Activated naive CD8-positive, alpha-beta T cell treated with anti-CD3 and anti-CD28 coated beads, Interleukin-2, amount 50 U/mL, for 24 hours (primary cell): ENCODE data around the gene DRC1.

Source experiments
- ATAC-seq: fragments of 150-1000 bp; cut with Tn5 transposase; one replicate; pipeline ENCODE4 v1.10.0; 2021
- DNase-seq: peaks from one replicate; pipeline ENCODE4 v3.0.0; 2021
- H3K27ac Mint-ChIP-seq: one replicate; pipeline ENCODE4 v1.8.0; 2021; ENCODE audit warnings: mild to moderate bottlenecking, mixed read lengths
- H3K27me3 Mint-ChIP-seq: one replicate; pipeline ENCODE4 v1.8.0; 2021; ENCODE audit warnings: mixed read lengths
- H3K36me3 Mint-ChIP-seq: one replicate; pipeline ENCODE4 v1.8.0; 2021; ENCODE audit warnings: low read depth, mixed read lengths
- H3K4me1 Mint-ChIP-seq: one replicate; pipeline ENCODE4 v1.8.0; 2021; ENCODE audit warnings: mixed read lengths
- H3K4me3 Mint-ChIP-seq: one replicate; pipeline ENCODE4 v1.8.0; 2021; ENCODE audit warnings: mild to moderate bottlenecking, moderate library complexity, mixed read lengths
- H3K9me3 Mint-ChIP-seq: one replicate; pipeline ENCODE4 v1.8.0; 2021; ENCODE audit warnings: mixed read lengths

The DRC1 gene

GRCh38 chr2:26470601-26471260 lies 69.0 kb downstream of the DRC1 start:
- DNase-seq (no peak), ATAC-seq (no peak)
- H3K36me3 Mint-ChIP-seq: no peaks in the 10 kb centered on the region
- H3K27ac Mint-ChIP-seq: no peak overlapping the region
- peaks cover 11% of the 10 kb centered on the region for H3K9me3 Mint-ChIP-seq
- H3K4me1 Mint-ChIP-seq: no peaks in the 10 kb centered on the region
- no peak overlapping the region for H3K4me3 Mint-ChIP-seq
- no peaks in the 10 kb centered on the region for H3K27me3 Mint-ChIP-seq

- DNase-seq: no peak
- no peaks in the 10 kb centered on the region for H3K36me3 Mint-ChIP-seq
- no peak overlapping the region for H3K27ac Mint-ChIP-seq
- ATAC-seq: no peak
- H3K27me3 Mint-ChIP-seq: no peaks in the 10 kb centered on the region
- H3K4me1 Mint-ChIP-seq: no peaks in the 10 kb centered on the region
- H3K9me3 Mint-ChIP-seq: peaks cover 11% of the 10 kb centered on the region
- H3K4me3 Mint-ChIP-seq: no peak overlapping the region
Measured at GRCh38 chr2:26471289-26471688, 69.6 kb downstream of the DRC1 start.

GRCh38 chr2:26471766-26472706 lies 70.3 kb downstream of the DRC1 start:
- Mint-ChIP-seq H3K27ac (no peak overlapping the region), H3K27me3 (no peaks in the 10 kb centered on the region), H3K9me3 (peaks cover 11% of the 10 kb centered on the region), H3K4me1 (no peaks in the 10 kb centered on the region), H3K36me3 (no peaks in the 10 kb centered on the region), H3K4me3 (no peak overlapping the region)
- ATAC-seq: no peak
- DNase-seq: no peak

- DNase-seq: no peak
- H3K9me3 Mint-ChIP-seq: peaks cover 11% of the 10 kb centered on the region
- ATAC-seq: no peak
- H3K36me3 Mint-ChIP-seq: no peaks in the 10 kb centered on the region
- no peak overlapping the region for H3K27ac Mint-ChIP-seq
- H3K4me1 Mint-ChIP-seq: peaks cover 3% of the 10 kb centered on the region
- no peak overlapping the region for H3K4me3 Mint-ChIP-seq
- H3K27me3 Mint-ChIP-seq: no peaks in the 10 kb centered on the region
Measured at GRCh38 chr2:26472821-26473655, 71.3 kb downstream of the DRC1 start.

GRCh38 chr2:26473796-26474195 lies 72.1 kb downstream of the DRC1 start:
- Mint-ChIP-seq H3K9me3 (peaks cover 11% of the 10 kb centered on the region), H3K4me1 (peaks cover 3% of the 10 kb centered on the region), H3K27ac (no peak overlapping the region), H3K27me3 (no peaks in the 10 kb centered on the region), H3K36me3 (no peaks in the 10 kb centered on the region), H3K4me3 (no peak overlapping the region)
- DNase-seq (no peak), ATAC-seq (no peak)

GRCh38 chr2:26474261-26474785 lies 72.6 kb downstream of the DRC1 start:
- DNase-seq (no peak), ATAC-seq (no peak)
- Mint-ChIP-seq H3K4me1 (peaks cover 3% of the 10 kb centered on the region), H3K4me3 (no peak overlapping the region), H3K36me3 (no peaks in the 10 kb centered on the region), H3K9me3 (peaks cover 9% of the 10 kb centered on the region), H3K27ac (no peak overlapping the region), H3K27me3 (no peaks in the 10 kb centered on the region)

- peaks cover 3% of the 10 kb centered on the region for H3K4me1 Mint-ChIP-seq
- no peak overlapping the region for H3K4me3 Mint-ChIP-seq
- H3K9me3 Mint-ChIP-seq: peaks cover 2% of the 10 kb centered on the region
- DNase-seq (no peak), ATAC-seq (no peak)
- no peak overlapping the region for H3K27ac Mint-ChIP-seq
- H3K36me3 Mint-ChIP-seq: no peaks in the 10 kb centered on the region
- no peaks in the 10 kb centered on the region for H3K27me3 Mint-ChIP-seq
Measured at GRCh38 chr2:26475037-26475436, 73.3 kb downstream of the DRC1 start.

GRCh38 chr2:26475832-26476501 lies 74.2 kb downstream of the DRC1 start:
- H3K4me1 Mint-ChIP-seq: peaks cover 3% of the 10 kb centered on the region
- DNase-seq: no peak
- H3K36me3 Mint-ChIP-seq: no peaks in the 10 kb centered on the region
- H3K4me3 Mint-ChIP-seq: no peak overlapping the region
- H3K9me3 Mint-ChIP-seq: no peaks in the 10 kb centered on the region
- H3K27me3 Mint-ChIP-seq: no peaks in the 10 kb centered on the region
- no peak overlapping the region for H3K27ac Mint-ChIP-seq
- ATAC-seq: no peak

- Mint-ChIP-seq H3K9me3 (no peaks in the 10 kb centered on the region), H3K27me3 (no peaks in the 10 kb centered on the region), H3K4me3 (peak overlapping the region; percentile 34), H3K36me3 (no peaks in the 10 kb centered on the region), H3K27ac (peak overlapping the region; percentile 60), H3K4me1 (peaks cover 3% of the 10 kb centered on the region)
- ATAC-seq: peak; percentile 66
- DNase-seq: no peak
Measured at GRCh38 chr2:26477126-26477910, 75.6 kb downstream of the DRC1 start.

- Mint-ChIP-seq H3K36me3 (no peaks in the 10 kb centered on the region), H3K4me3 (peak within 1 kb of the TSS; percentile 34), H3K27ac (peak within 1 kb of the TSS; percentile 60), H3K27me3 (no peaks in the 10 kb centered on the region), H3K9me3 (no peaks in the 10 kb centered on the region), H3K4me1 (peaks cover 3% of the 10 kb centered on the region)
- no peak for ATAC-seq
- no peak for DNase-seq
Measured at GRCh38 chr2:26477911-26478253, 76.2 kb downstream of the DRC1 start, which contains the start of gene OTOF. Gene OTOF (minus strand): TSS chr2:26478124.

GRCh38 chr2:26478366-26478765 lies 76.6 kb downstream of the DRC1 start:
- H3K9me3 Mint-ChIP-seq: no peaks in the 10 kb centered on the region
- H3K4me1 Mint-ChIP-seq: peaks cover 3% of the 10 kb centered on the region

GRCh38 chr2:26479131-26479788 lies 77.5 kb downstream of the DRC1 start:
- DNase-seq: no peak
- peaks cover 3% of the 10 kb centered on the region for H3K4me1 Mint-ChIP-seq
- no peaks in the 10 kb centered on the region for H3K36me3 Mint-ChIP-seq
- no peaks in the 10 kb centered on the region for H3K27me3 Mint-ChIP-seq
- no peaks in the 10 kb centered on the region for H3K9me3 Mint-ChIP-seq
- no peak overlapping the region for H3K27ac Mint-ChIP-seq
- no peak for ATAC-seq
- H3K4me3 Mint-ChIP-seq: no peak overlapping the region

More at GRCh38 chr2:26478366-26478765, 76.6 kb downstream of the DRC1 start:
- Mint-ChIP-seq H3K36me3 (no peaks in the 10 kb centered on the region), H3K27me3 (no peaks in the 10 kb centered on the region), H3K27ac (no peak overlapping the region), H3K4me3 (no peak overlapping the region)
- DNase-seq: no peak
- no peak for ATAC-seq
